GM19035 (cell line): ENCODE measurements around the gene HDLBP.

Experiments used
- ATAC-seq: cut with Tn5 transposase; IDR thresholded peaks from one replicate; pipeline ENCODE4 v1.9.1; 2021; ENCODE audit not compliant: unreplicated experiment

HDLBP gene

GRCh38 chr2:241182531-241183133, 132.8 kb downstream of the HDLBP start:
- no peak for ATAC-seq

GRCh38 chr2:241182126-241182525, 133.3 kb downstream of the HDLBP start:
- no peak for ATAC-seq

- no peak for ATAC-seq
Measured at GRCh38 chr2:241180495-241180894, 135.0 kb downstream of the HDLBP start.

- no peak for ATAC-seq
Measured at GRCh38 chr2:241179899-241180298, 135.6 kb downstream of the HDLBP start.

GRCh38 chr2:241178961-241179360, 136.5 kb downstream of the HDLBP start:
- no peak for ATAC-seq

- ATAC-seq = no peak
Measured at GRCh38 chr2:241177526-241178334, 137.7 kb downstream of the HDLBP start.
